Endothelial cell of umbilical vein (primary cell): Measurements from ENCODE around the gene CHRM1. TPM values are rescaled to one million over a fixed set of nuclear protein-coding genes. Genes with fewer than 3 reads are reported as not detected.

Experiments
- BruUV-seq: library from RNA; stranded (reverse); fragments of 400-500 nt; replicated peaks from 2 replicates; lab custom pipeline; 2021; lab: Mats Ljungman, UMichigan
- CTCF ChIA-PET: fragments of 300-600, 350-600 bp; sonication (Branson Sonifier 250); formaldehyde crosslinking; loops from one replicate; lab custom pipeline; 2021; ENCODE audit warnings: antibody characterized with exemption, inconsistent platforms; lab: Charles Lee
- POLR2A ChIA-PET: fragments of 300-600, 350-600 bp; sonication (Branson Sonifier 250); formaldehyde crosslinking; loops from one replicate; lab custom pipeline; 2021; ENCODE audit warnings: antibody characterized with exemption, inconsistent platforms; lab: Charles Lee
- DNase-seq: peaks from one replicate; pipeline ENCODE4 v3.0.0-alpha.2; 2011; ENCODE audit warnings: low read depth, low spot score
- FAIRE-seq: peaks from 2 replicates; lab custom pipeline; 2011; peaks lifted over from hg19 to GRCh38; lab: Jason Lieb, UNC
- H2AFZ ChIP-seq: 2 replicates; pipeline ENCODE4 v1.6.0; 2012; ENCODE audit warnings: low read depth, low read length, control low read depth, inconsistent platforms
- H3K27ac ChIP-seq: 2 replicates; pipeline ENCODE4 v1.5.1; 2011; ENCODE audit warnings: low read depth, mild to moderate bottlenecking, control low read depth, low read length, moderate library complexity; ENCODE audit not compliant: insufficient read depth
- H3K27me3 ChIP-seq, 2 experiments: 2 replicates each; pipeline versions ENCODE4 v1.6.0 to v1.6.1; 2011; ENCODE audit warnings: low read length in 2 of 2, mixed read lengths in 1 of 2; ENCODE audit not compliant: control insufficient read depth in 2 of 2, insufficient read depth in 2 of 2
- H3K36me3 ChIP-seq, 2 experiments: 2 replicates in 1 of 2; 3 replicates in 1 of 2; pipeline ENCODE4 v1.5.1; 2011; ENCODE audit warnings: low read length in 2 of 2, mild to moderate bottlenecking in 1 of 2, moderate library complexity in 1 of 2; ENCODE audit not compliant: control insufficient read depth in 2 of 2, insufficient read depth in 2 of 2; ENCODE audit errors: extremely low read depth in 1 of 2
- H3K4me1 ChIP-seq: 3 replicates; pipeline ENCODE4 v1.5.1; 2011; ENCODE audit warnings: mild to moderate bottlenecking, low read length; ENCODE audit not compliant: control insufficient read depth, insufficient read depth; ENCODE audit errors: extremely low read depth
- H3K4me2 ChIP-seq: 2 replicates; pipeline ENCODE4 v1.6.1; 2011; ENCODE audit warnings: low read length, control low read depth, mixed read lengths; ENCODE audit not compliant: insufficient read depth
- H3K4me3 ChIP-seq, 3 experiments: fragments of 200-600 bp in 1 of 3; sonication (generic), shearing (Covaris generic) in 1 of 3; replicated peaks in 1 of 3; 2 replicates each; pipeline ENCODE4 v1.5.1; 2011 to 2016; ENCODE audit warnings: control low read depth in 3 of 3, low read length in 3 of 3, mild to moderate bottlenecking in 2 of 3, inconsistent platforms in 1 of 3, low read depth in 1 of 3, moderate library complexity in 1 of 3; ENCODE audit not compliant: insufficient read depth in 1 of 3
- H3K79me2 ChIP-seq: 2 replicates; pipeline ENCODE4 v1.6.0; 2012; ENCODE audit warnings: low read length, inconsistent platforms; ENCODE audit not compliant: control insufficient read depth, insufficient read depth
- H3K9ac ChIP-seq: replicated peaks from 2 replicates; pipeline ENCODE3; 2011; ENCODE audit warnings: low read length, control low read depth; ENCODE audit not compliant: insufficient read depth; ENCODE audit errors: extremely low read depth
- H3K9me1 ChIP-seq: replicated peaks from 3 replicates; pipeline ENCODE4 v1.6.0; 2011; ENCODE audit warnings: mild to moderate bottlenecking, low read length; ENCODE audit not compliant: control insufficient read depth, insufficient read depth; ENCODE audit errors: extremely low read depth
- H3K9me3 ChIP-seq: replicated peaks from 2 replicates; pipeline ENCODE4 v1.5.1; 2012; ENCODE audit warnings: low read length, inconsistent platforms; ENCODE audit not compliant: control insufficient read depth, insufficient read depth
- H4K20me1 ChIP-seq: replicated peaks from 2 replicates; pipeline ENCODE3; 2011; ENCODE audit warnings: mild to moderate bottlenecking, low read length; ENCODE audit not compliant: control insufficient read depth, insufficient read depth; ENCODE audit errors: extremely low read depth
- EZH2 ChIP-seq: IDR thresholded peaks from 2 replicates; pipeline ENCODE4 v1.6.1; 2012; ENCODE audit warnings: borderline replicate concordance, low read depth, mild to moderate bottlenecking, moderate library complexity, low read length, inconsistent platforms; ENCODE audit not compliant: severe bottlenecking
- FOS ChIP-seq: IDR thresholded peaks from 2 replicates; pipeline ENCODE4 v1.6.1; 2011; ENCODE audit warnings: mild to moderate bottlenecking, low read length, moderate library complexity, borderline replicate concordance; ENCODE audit not compliant: insufficient read depth
- GATA2 ChIP-seq: IDR thresholded peaks from 2 replicates; pipeline ENCODE4 v1.7.0; 2011; ENCODE audit warnings: low read depth, mild to moderate bottlenecking, moderate library complexity, mixed read lengths, low read length; ENCODE audit not compliant: insufficient read length, insufficient read depth
- JUN ChIP-seq: IDR thresholded peaks from 2 replicates; pipeline ENCODE4 v1.6.1; 2011; ENCODE audit warnings: borderline replicate concordance, low read depth; ENCODE audit not compliant: insufficient read length, insufficient read depth
- MAX ChIP-seq: IDR thresholded peaks from 2 replicates; pipeline ENCODE4 v1.6.1; 2011; ENCODE audit not compliant: insufficient read depth, insufficient read length
- MYC ChIP-seq: IDR thresholded peaks from one replicate; pipeline ENCODE4 v1.6.1; 2011; ENCODE audit warnings: mild to moderate bottlenecking, low read depth, low read length
- POLR2A ChIP-seq: IDR thresholded peaks from 2 replicates; pipeline ENCODE4 v1.6.1; 2012; ENCODE audit warnings: low read depth, mild to moderate bottlenecking, control low read depth, low read length
- POLR2AphosphoS5 ChIP-seq: IDR thresholded peaks from 2 replicates; pipeline ENCODE4 v1.6.1; 2012; ENCODE audit warnings: low read depth, mild to moderate bottlenecking, control low read depth, low read length, moderate library complexity; ENCODE audit not compliant: insufficient read depth
- dilution Hi-C: fragments of 300-500 bp; cut with MboI; formaldehyde crosslinking; loops from one replicate; pipeline ENCODE4 v1.15.0; 2019; ENCODE audit warnings: low sequenced_read_pairs; ENCODE audit not compliant: extremely low pct_ligation_motif_present
- intact Hi-C: fragments of 100-400 bp; cut with micrococcal nuclease; formaldehyde crosslinking; loops from one replicate; pipeline ENCODE4 v1.10.0; 2022
- polyA plus RNA-seq, 4 experiments: library from polyadenylated mRNA; depleted of rRNA in 3 of 4; stranded (reverse) in 3 of 4; unstranded in 1 of 4; fragments of >200 nt; gene quantifications; 2 replicates each; pipeline versions ENCODE4 v1.2.1 to v1.2.3, GENCODE V29; 2011 to 2012; ENCODE audit warnings: missing spikeins in 1 of 4
- total RNA-seq: library from RNA; stranded (reverse); gene quantifications from 2 replicates; pipeline ENCODE4 v1.2.3, GENCODE V29; 2021
- TF ChIP-seq, protein P1 (sequence below), 2 donors: IDR thresholded peaks; 1 replicate in 1 of 2; 2 replicates in 1 of 2; pipeline ENCODE4 v1.5.1; 2011; ENCODE audit warnings: low read length in 2 of 2, mild to moderate bottlenecking in 2 of 2, moderate library complexity in 2 of 2, control low read depth in 1 of 2, inconsistent platforms in 1 of 2, low read depth in 1 of 2; ENCODE audit not compliant: insufficient read depth in 1 of 2; ENCODE audit errors: extremely low read depth in 1 of 2

Gene CHRM1
- total and polyA plus RNA-seq, 2 donors (not counting 3 experiments of a cell fraction or from before 2014, with no cell fraction given), result not detected

- BruUV-seq, result no TSS peak
- POLR2A ChIA-PET, result no interaction called here
Measured at GRCh38 chr11:62875698-62876478, 45.3 kb downstream of the CHRM1 start.

DNA sequence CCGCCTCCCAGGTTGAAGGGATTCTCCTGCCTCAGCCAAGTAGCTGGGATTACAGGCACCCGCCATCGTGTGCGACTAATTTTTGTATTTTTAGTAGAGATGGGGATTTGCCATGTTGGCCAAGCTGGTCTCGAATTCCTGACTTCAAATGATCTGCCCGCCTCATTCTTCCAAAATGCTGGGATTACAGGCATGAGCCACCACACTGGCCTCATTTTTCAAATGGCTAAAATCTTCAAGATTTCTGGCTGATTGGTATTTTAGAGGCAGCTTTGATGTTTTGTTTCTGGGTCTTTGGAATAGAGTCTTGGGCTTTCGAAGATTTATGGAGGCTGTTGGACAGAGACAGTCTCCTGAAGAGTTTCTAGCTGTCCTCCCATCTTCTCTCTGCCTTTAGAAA is 46.3 kb downstream of the CHRM1 start:
- H3K4me3 ChIP-seq, result no peak overlapping the region
- no peak overlapping the region for H3K9ac ChIP-seq
- H4K20me1 ChIP-seq, result no peaks in the 10 kb centered on the region
- BruUV-seq, result no TSS peak
- intact Hi-C loops (no loop called here), dilution Hi-C loops (no loop called here)
- POLR2A ChIA-PET, result interaction anchor here (1.8 kb wide), 1 partner anchor 34 kb away, joined by 10 read pairs; no protein-coding TSS in a partner anchor
- no peaks in the 10 kb centered on the region for H3K9me1 ChIP-seq
- H3K9me3 ChIP-seq, result no peaks in the 10 kb centered on the region
- peaks cover 6% of the 10 kb centered on the region for H3K4me1 ChIP-seq
- H2AFZ ChIP-seq, result no peak overlapping the region
- CTCF ChIA-PET, result interaction anchor here (1.4 to 2.9 kb wide), 2 partner anchors 10 to 88 kb away, joined by 7 to 10 read pairs; partner anchors contain the start of gene TMEM179B
- H3K36me3 ChIP-seq, result peaks cover 0 to 4% of the 10 kb centered on the region in 2 experiments
- no peak for DNase-seq
- FAIRE-seq, result no peak
- no peak overlapping the region for H3K4me2 ChIP-seq
- no peaks in the 10 kb centered on the region for H3K27me3 ChIP-seq
- no peak overlapping the region for H3K27ac ChIP-seq
- TF ChIP-seq, protein P1, sequence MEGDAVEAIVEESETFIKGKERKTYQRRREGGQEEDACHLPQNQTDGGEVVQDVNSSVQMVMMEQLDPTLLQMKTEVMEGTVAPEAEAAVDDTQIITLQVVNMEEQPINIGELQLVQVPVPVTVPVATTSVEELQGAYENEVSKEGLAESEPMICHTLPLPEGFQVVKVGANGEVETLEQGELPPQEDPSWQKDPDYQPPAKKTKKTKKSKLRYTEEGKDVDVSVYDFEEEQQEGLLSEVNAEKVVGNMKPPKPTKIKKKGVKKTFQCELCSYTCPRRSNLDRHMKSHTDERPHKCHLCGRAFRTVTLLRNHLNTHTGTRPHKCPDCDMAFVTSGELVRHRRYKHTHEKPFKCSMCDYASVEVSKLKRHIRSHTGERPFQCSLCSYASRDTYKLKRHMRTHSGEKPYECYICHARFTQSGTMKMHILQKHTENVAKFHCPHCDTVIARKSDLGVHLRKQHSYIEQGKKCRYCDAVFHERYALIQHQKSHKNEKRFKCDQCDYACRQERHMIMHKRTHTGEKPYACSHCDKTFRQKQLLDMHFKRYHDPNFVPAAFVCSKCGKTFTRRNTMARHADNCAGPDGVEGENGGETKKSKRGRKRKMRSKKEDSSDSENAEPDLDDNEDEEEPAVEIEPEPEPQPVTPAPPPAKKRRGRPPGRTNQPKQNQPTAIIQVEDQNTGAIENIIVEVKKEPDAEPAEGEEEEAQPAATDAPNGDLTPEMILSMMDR (IDR thresholded peaks at IDR 0.05; ENCODE audit: extremely low read depth in 1 of 2, insufficient read depth in 1 of 2, low read depth in 1 of 2, low read length in 2 of 2), result no peak
- TF ChIP-seq POLR2AphosphoS5 (no peak), POLR2A (no peak), MAX (no peak), FOS (no peak), MYC (no peak), GATA2 (no peak), EZH2 (no peak), JUN (no peak)
- H3K79me2 ChIP-seq, result peaks cover 9% of the 10 kb centered on the region

More at GRCh38 chr11:62875698-62876478, 45.3 kb downstream of the CHRM1 start:
- Histone ChIP-seq H2AFZ (no peak overlapping the region), H3K4me1 (peaks cover 12% of the 10 kb centered on the region), H3K79me2 (peaks cover 7% of the 10 kb centered on the region), H3K9ac (no peak overlapping the region), H3K9me3 (no peaks in the 10 kb centered on the region), H3K4me2 (no peak overlapping the region), H3K27me3 (no peaks in the 10 kb centered on the region), H3K4me3 (no peak overlapping the region), H3K9me1 (no peaks in the 10 kb centered on the region), H4K20me1 (no peaks in the 10 kb centered on the region), H3K27ac (no peak overlapping the region), H3K36me3 (peaks cover 0 to 4% of the 10 kb centered on the region in 2 experiments)
- TF ChIP-seq JUN, result no peak
- no peak for TF ChIP-seq MAX
- no peak for TF ChIP-seq POLR2AphosphoS5
- TF ChIP-seq GATA2, result no peak
- TF ChIP-seq FOS, result no peak
- TF ChIP-seq POLR2A, result no peak
- no peak for TF ChIP-seq EZH2
- no peak for DNase-seq
- intact Hi-C loops, result no loop called here
- dilution Hi-C loops, result no loop called here
- peak; percentile 61 for FAIRE-seq
- CTCF ChIA-PET, result interaction anchor here (1.4 to 2.9 kb wide), 2 partner anchors 11 to 89 kb away, joined by 7 to 10 read pairs; partner anchors contain the start of gene TMEM179B
